Upper lobe of left lung (tissue), 4 donors: Measurements from ENCODE around the gene MBL2.

Experiments
- CTCF ChIP-seq, 6 experiments: fragments of 450-650 bp in 4 of 6; fragments of 200-600 bp in 2 of 6; sonication (generic) in 2 of 6; IDR thresholded peaks; one replicate each; pipeline ENCODE4 v1.5.1; 2016 to 2019; ENCODE audit warnings: antibody characterized with exemption in 6 of 6
- POLR2AphosphoS5 ChIP-seq, 2 donors: sonication (generic); formaldehyde crosslinking; IDR thresholded peaks; one replicate each; pipeline ENCODE4 v1.5.1; 2017; ENCODE audit warnings: antibody characterized with exemption in 2 of 2

GRCh38 chr10:52739380-52740154 is 33.0 kb downstream of the MBL2 start:
- TF ChIP-seq CTCF (IDR thresholded peaks at IDR 0.05) (no peak), POLR2AphosphoS5 (IDR thresholded peaks at IDR 0.05) (no peak)
